Astrocyte (in vitro differentiated cells and primary cell): Measurements from ENCODE around the gene CTBP2. TPM values are rescaled to one million over a fixed set of nuclear protein-coding genes. Genes with fewer than 3 reads are reported as not detected.

ENCODE experiments used
- DNase-seq: peaks from one replicate; pipeline ENCODE4 v3.0.0-alpha.2; 2010; ENCODE audit warnings: low read depth
- FAIRE-seq: peaks from 2 replicates; lab custom pipeline; 2011; peaks lifted over from hg19 to GRCh38; lab: Jason Lieb, UNC
- H2AFZ ChIP-seq: 2 replicates; pipeline ENCODE4 v1.6.0; 2012; ENCODE audit warnings: low read depth, low read length, inconsistent platforms
- H3K27ac ChIP-seq: 2 replicates; pipeline ENCODE4 v1.5.1; 2011; ENCODE audit warnings: low read depth, low read length, inconsistent platforms
- H3K27me3 ChIP-seq: 2 replicates; pipeline ENCODE4 v1.6.0; 2011; ENCODE audit warnings: low read length, inconsistent platforms; ENCODE audit not compliant: insufficient read depth
- H3K36me3 ChIP-seq: 2 replicates; pipeline ENCODE4 v1.5.1; 2011; ENCODE audit warnings: low read length, inconsistent platforms; ENCODE audit not compliant: insufficient read depth
- H3K4me1 ChIP-seq: 2 replicates; pipeline ENCODE4 v1.5.1; 2011; ENCODE audit warnings: low read length, inconsistent platforms; ENCODE audit not compliant: insufficient read depth
- H3K4me2 ChIP-seq: 2 replicates; pipeline ENCODE4 v1.6.0; 2012; ENCODE audit warnings: low read length, inconsistent platforms
- H3K4me3 ChIP-seq: 2 replicates; pipeline ENCODE4 v1.5.1; 2011; ENCODE audit warnings: low read depth, mild to moderate bottlenecking, low read length, inconsistent platforms; ENCODE audit not compliant: insufficient read depth
- H3K79me2 ChIP-seq: 2 replicates; pipeline ENCODE4 v1.6.0; 2012; ENCODE audit warnings: mild to moderate bottlenecking, low read length, inconsistent platforms; ENCODE audit not compliant: insufficient read depth
- H3K9ac ChIP-seq: 2 replicates; pipeline ENCODE4 v1.6.0; 2012; ENCODE audit warnings: mild to moderate bottlenecking, low read length, inconsistent platforms
- H3K9me3 ChIP-seq: 2 replicates; pipeline ENCODE4 v1.5.1; 2012; ENCODE audit warnings: low read depth, mild to moderate bottlenecking, low read length, inconsistent platforms; ENCODE audit not compliant: insufficient read depth
- H4K20me1 ChIP-seq: 2 replicates; pipeline ENCODE4 v1.6.0; 2012; ENCODE audit warnings: low read length, inconsistent platforms; ENCODE audit not compliant: insufficient read depth
- H3K27ac Mint-ChIP-seq: one replicate; pipeline ENCODE4 v1.8.0; 2021; ENCODE audit warnings: mild to moderate bottlenecking, mixed read lengths; ENCODE audit not compliant: unreplicated experiment
- H3K27me3 Mint-ChIP-seq: one replicate; pipeline ENCODE4 v1.8.0; 2021; ENCODE audit warnings: low read depth, mixed read lengths; ENCODE audit not compliant: unreplicated experiment
- H3K36me3 Mint-ChIP-seq: one replicate; pipeline ENCODE4 v1.8.0; 2021; ENCODE audit warnings: low read depth, mixed read lengths; ENCODE audit not compliant: unreplicated experiment
- H3K4me1 Mint-ChIP-seq: one replicate; pipeline ENCODE4 v1.8.0; 2021; ENCODE audit warnings: low read depth, mixed read lengths; ENCODE audit not compliant: unreplicated experiment
- H3K4me3 Mint-ChIP-seq: one replicate; pipeline ENCODE4 v1.8.0; 2021; ENCODE audit warnings: mild to moderate bottlenecking, moderate library complexity, mixed read lengths; ENCODE audit not compliant: unreplicated experiment
- H3K9me3 Mint-ChIP-seq: one replicate; pipeline ENCODE4 v1.8.0; 2021; ENCODE audit warnings: mild to moderate bottlenecking, mixed read lengths; ENCODE audit not compliant: unreplicated experiment
- CTCF ChIP-seq: IDR thresholded peaks from 2 replicates; pipeline ENCODE4 v1.5.1; 2011; ENCODE audit warnings: low read depth, mild to moderate bottlenecking, inconsistent platforms, low read length, moderate library complexity; ENCODE audit not compliant: insufficient read depth
- EZH2 ChIP-seq: IDR thresholded peaks from 2 replicates; pipeline ENCODE4 v1.6.1; 2012; ENCODE audit warnings: mild to moderate bottlenecking, low read length, inconsistent platforms; ENCODE audit not compliant: insufficient read depth
- total RNA-seq: library from RNA; stranded (reverse); gene quantifications from 2 replicates; pipeline ENCODE4 v1.2.1, GENCODE V29; 2021

CTBP2 gene
- total RNA-seq, 1 donor from 2014 or later, result 109 TPM

- no peak overlapping the region for H3K4me3 Mint-ChIP-seq
- DNase-seq (no peak), FAIRE-seq (no peak)
- H4K20me1 ChIP-seq, result peaks cover 63% of the 10 kb centered on the region
- H3K27me3 ChIP-seq, result no peaks in the 10 kb centered on the region
- H3K4me1 Mint-ChIP-seq, result no peaks in the 10 kb centered on the region
- no peak overlapping the region for H3K9ac ChIP-seq
- peaks cover 32% of the 10 kb centered on the region for H3K36me3 ChIP-seq
- TF ChIP-seq CTCF (no peak), EZH2 (no peak)
- H3K9me3 ChIP-seq, result no peaks in the 10 kb centered on the region
- no peak overlapping the region for H3K4me2 ChIP-seq
- H3K36me3 Mint-ChIP-seq, result peaks cover 22% of the 10 kb centered on the region
- no peak overlapping the region for H2AFZ ChIP-seq
- no peaks in the 10 kb centered on the region for H3K9me3 Mint-ChIP-seq
- H3K27ac Mint-ChIP-seq, result peak overlapping the region; percentile 53
- no peak overlapping the region for H3K4me3 ChIP-seq
- no peaks in the 10 kb centered on the region for H3K27me3 Mint-ChIP-seq
- no peaks in the 10 kb centered on the region for H3K4me1 ChIP-seq
- no peak overlapping the region for H3K27ac ChIP-seq
- H3K79me2 ChIP-seq, result peaks cover 15% of the 10 kb centered on the region
These were observed 167.0 kb downstream of the CTBP2 start for GRCh38 chr10:124993345-124993708.

GRCh38 chr10:124992462-124993344 lies 167.7 kb downstream of the CTBP2 start:
- peak; percentile 38 for DNase-seq
- no peaks in the 10 kb centered on the region for H3K9me3 ChIP-seq
- H3K4me2 ChIP-seq, result no peak overlapping the region
- H3K4me3 ChIP-seq, result no peak overlapping the region
- H3K36me3 ChIP-seq, result peaks cover 38% of the 10 kb centered on the region
- H3K79me2 ChIP-seq, result peaks cover 10% of the 10 kb centered on the region
- no peak for FAIRE-seq
- H3K27me3 ChIP-seq, result no peaks in the 10 kb centered on the region
- no peak overlapping the region for H3K27ac ChIP-seq
- Mint-ChIP-seq H3K4me3 (no peak overlapping the region), H3K4me1 (no peaks in the 10 kb centered on the region), H3K36me3 (peaks cover 22% of the 10 kb centered on the region), H3K27me3 (no peaks in the 10 kb centered on the region), H3K9me3 (no peaks in the 10 kb centered on the region), H3K27ac (peak overlapping the region; percentile 53)
- H3K4me1 ChIP-seq, result no peaks in the 10 kb centered on the region
- H3K9ac ChIP-seq, result no peak overlapping the region
- no peak overlapping the region for H2AFZ ChIP-seq
- H4K20me1 ChIP-seq, result peaks cover 56% of the 10 kb centered on the region
- TF ChIP-seq CTCF (peak; percentile 50), EZH2 (no peak)

- Mint-ChIP-seq H3K27me3 (no peaks in the 10 kb centered on the region), H3K9me3 (no peaks in the 10 kb centered on the region), H3K4me3 (no peak overlapping the region), H3K36me3 (peaks cover 22% of the 10 kb centered on the region), H3K27ac (peak overlapping the region; percentile 47), H3K4me1 (no peaks in the 10 kb centered on the region)
- H3K4me1 ChIP-seq, result no peaks in the 10 kb centered on the region
- no peak for TF ChIP-seq CTCF
- TF ChIP-seq EZH2, result no peak
- H2AFZ ChIP-seq, result no peak overlapping the region
- H3K4me3 ChIP-seq, result no peak overlapping the region
- no peak overlapping the region for H3K4me2 ChIP-seq
- peaks cover 54% of the 10 kb centered on the region for H4K20me1 ChIP-seq
- DNase-seq, result no peak
- H3K27me3 ChIP-seq, result no peaks in the 10 kb centered on the region
- FAIRE-seq, result no peak
- H3K79me2 ChIP-seq, result peaks cover 2% of the 10 kb centered on the region
- no peaks in the 10 kb centered on the region for H3K9me3 ChIP-seq
- H3K36me3 ChIP-seq, result peaks cover 43% of the 10 kb centered on the region
- H3K9ac ChIP-seq, result no peak overlapping the region
- no peak overlapping the region for H3K27ac ChIP-seq
These were observed 168.5 kb downstream of the CTBP2 start for GRCh38 chr10:124991835-124992234.
